ENCODE measurements around the gene MAP7D2.

The MAP7D2 gene

GRCh38 chrX:20141281-20142220, 24.8 kb upstream of the MAP7D2 start, which contains the start of gene EIF1AX (continued):
- TF ChIP-seq HOXC10 (CRISPR knock-in tag; IDR thresholded peaks at IDR 0.05) = 0 out of 2 replicates have a peak, but pooled peaks have one; percentile 36
- TF ChIP-seq, protein P1, sequence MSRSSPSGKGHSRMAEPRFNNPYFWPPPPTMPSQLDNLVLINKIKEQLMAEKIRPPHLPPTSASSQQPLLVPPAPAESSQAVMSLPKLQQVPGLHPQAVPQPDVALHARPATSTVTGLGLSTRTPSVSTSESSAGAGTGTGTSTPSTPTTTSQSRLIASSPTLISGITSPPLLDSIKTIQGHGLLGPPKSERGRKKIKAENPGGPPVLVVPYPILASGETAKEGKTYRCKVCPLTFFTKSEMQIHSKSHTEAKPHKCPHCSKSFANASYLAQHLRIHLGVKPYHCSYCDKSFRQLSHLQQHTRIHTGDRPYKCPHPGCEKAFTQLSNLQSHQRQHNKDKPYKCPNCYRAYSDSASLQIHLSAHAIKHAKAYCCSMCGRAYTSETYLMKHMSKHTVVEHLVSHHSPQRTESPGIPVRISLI (tag by site-specific recombination; IDR thresholded peaks at IDR 0.05) = no peak
- TF ChIP-seq ZNF561 (tag by site-specific recombination; IDR thresholded peaks at IDR 0.05; ENCODE audit: borderline replicate concordance) = 0 out of 2 replicates have a peak, but pooled peaks have one; percentile 18
- TF ChIP-seq ZNF621 (tag by site-specific recombination; IDR thresholded peaks at IDR 0.05) = no peak
- TF ChIP-seq INSM2 (tag by site-specific recombination; IDR thresholded peaks at IDR 0.05) = peak; percentile 50; the same call in 1 of the 2 replicates
- peak; percentile 25; the same call in 1 of the 2 replicates for TF ChIP-seq ZBTB8A (tag by site-specific recombination; IDR thresholded peaks at IDR 0.05)
- TF ChIP-seq PATZ1 (tag by site-specific recombination; IDR thresholded peaks at IDR 0.05) = peak; percentile 43; the same call in 1 of the 2 replicates
- peak; percentile 36; the same call in 1 of the 2 replicates for TF ChIP-seq ZNF639 (tag by site-specific recombination; IDR thresholded peaks at IDR 0.05)
- peak; percentile 57 for TF ChIP-seq KLF9 (tag by site-specific recombination; IDR thresholded peaks at IDR 0.05; ENCODE audit: low read depth)
- no peak for TF ChIP-seq ZNF19 (tag by site-specific recombination; IDR thresholded peaks at IDR 0.05; ENCODE audit: low read depth)
- TF ChIP-seq ZNF223 (tag by site-specific recombination; IDR thresholded peaks at IDR 0.05) = no peak
- no peak for TF ChIP-seq ZNF518A (tag by site-specific recombination; conservative IDR thresholded peaks at IDR 0.05; ENCODE audit: low read depth)
- TF ChIP-seq YY2 (tag by site-specific recombination; IDR thresholded peaks at IDR 0.05) = no peak
- TF ChIP-seq ZNF157 (tag by site-specific recombination; IDR thresholded peaks at IDR 0.05) = no peak
- TF ChIP-seq ZNF548 (tag by site-specific recombination; IDR thresholded peaks at IDR 0.05) = no peak
- TF ChIP-seq ZNF670 (tag by site-specific recombination; IDR thresholded peaks at IDR 0.05; ENCODE audit: low read depth) = no peak
- TF ChIP-seq ZNF555 (tag by site-specific recombination; conservative IDR thresholded peaks at IDR 0.05) = no peak
- TF ChIP-seq ZSCAN5A (tag by site-specific recombination; IDR thresholded peaks at IDR 0.05) = no peak
- TF ChIP-seq TCF7L2 (IDR thresholded peaks at IDR 0.05; ENCODE audit: borderline replicate concordance, low read depth, low read length) = 0 out of 2 replicates have a peak, but pooled peaks have one; percentile 9
- TF ChIP-seq ZFP37 (tag by site-specific recombination; IDR thresholded peaks at IDR 0.05) = 0 out of 2 replicates have a peak, but pooled peaks have one; percentile 52
- no peak for TF ChIP-seq ZNF184 (tag by site-specific recombination; IDR thresholded peaks at IDR 0.05)
- TF ChIP-seq ZBTB1 (tag by site-specific recombination; IDR thresholded peaks at IDR 0.05) = no peak
- no peak for TF ChIP-seq ZNF311 (tag by site-specific recombination; IDR thresholded peaks at IDR 0.05; ENCODE audit: borderline replicate concordance)
- TF ChIP-seq ZNF366 (tag by site-specific recombination; conservative IDR thresholded peaks at IDR 0.05) = no peak
- TF ChIP-seq ZNF23 (tag by site-specific recombination; IDR thresholded peaks at IDR 0.05; ENCODE audit: borderline replicate concordance) = no peak
- no peak for TF ChIP-seq ZNF37A (tag by site-specific recombination; IDR thresholded peaks at IDR 0.05)
